ENCODE results near the gene HNF1B. TPM values are rescaled to one million over a fixed set of nuclear protein-coding genes. Genes with fewer than 3 reads are reported as not detected.

The HNF1B gene
- total and polyA plus RNA-seq, 10 of the 15 experiments (the other 5 are each of a cell fraction or from before 2014, with no cell fraction given): 0.51 to 12.7 (median 1.9) TPM

GRCh38 chr17:37743875-37744632 lies 805 bp downstream of the HNF1B start:
- Histone ChIP-seq H3K27ac (ENCODE audit: control insufficient read depth, insufficient read depth) (peak overlapping the region; percentile 11; the same call in 1 of the 2 replicates), H3K36me3 (ENCODE audit: control insufficient read depth in 2 of 2, insufficient read depth in 2 of 2, low read length in 1 of 2) (peaks cover 0 to 4% of the 10 kb centered on the region in 2 experiments; a peak in 2 of 4 replicates), H3K4me3 (peak overlapping the region; percentile 38; the same call in 1 of the 2 replicates), H3K9me3 (replicated peaks; ENCODE audit: control insufficient read depth, insufficient read depth, low read length) (no peaks in the 10 kb centered on the region), H3K4me1 (ENCODE audit: control insufficient read depth, insufficient read depth, low read length) (peaks cover 42% of the 10 kb centered on the region), H3K4me2 (ENCODE audit: control insufficient read depth, insufficient read depth) (peak overlapping the region; percentile 75), H3K79me2 (ENCODE audit: control insufficient read depth, insufficient read depth, low read length) (no peaks in the 10 kb centered on the region; the same call in none of the 2 replicates), H3K27me3 (replicated peaks in 1 of 2; ENCODE audit: control insufficient read depth in 2 of 2, insufficient read depth in 2 of 2, low read length in 1 of 2) (peaks cover 0 to 22% of the 10 kb centered on the region in 2 experiments; a peak in 2 of 4 replicates), H4K20me1 (ENCODE audit: control insufficient read depth, insufficient read depth) (no peaks in the 10 kb centered on the region), H3K9ac (ENCODE audit: control insufficient read depth, insufficient read depth, low read length) (peak overlapping the region; percentile 52), H2AFZ (ENCODE audit: control insufficient read depth, low read depth, low read length) (peak overlapping the region; percentile 59)
- WGBS (ENCODE audit: insufficient coverage, insufficient replicate concordance, low lambda C conversion rate, missing lambda C conversion rate): 5% methylated on average over 43 of the region's 61 CpGs
- CTCF ChIA-PET: interaction anchor here (1.0 to 5.1 kb wide), 3 partner anchors 21 to 48 kb away, joined by 3 to 58 read pairs (median 4); no protein-coding TSS in a partner anchor
- TF ChIP-seq JUND (IDR thresholded peaks at IDR 0.05; ENCODE audit: low read depth, low read length) (0 out of 2 replicates have a peak, but pooled peaks have one; percentile 19), ZBTB4 (CRISPR knock-in tag; IDR thresholded peaks at IDR 0.05) (no peak), SMARCA5 (IDR thresholded peaks at IDR 0.05) (peak; percentile 28; the same call in 1 of the 2 replicates), PKNOX1 (IDR thresholded peaks at IDR 0.05) (peak; percentile 82; the same call in 1 of the 2 replicates), EGR1 (IDR thresholded peaks at IDR 0.05; ENCODE audit: borderline replicate concordance in 1 of 2, low read depth in 2 of 2, low read length in 2 of 2) (no peak), IKZF1 (conservative IDR thresholded peaks at IDR 0.05) (peak; percentile 86; the same call in 1 of the 2 replicates), CTCF (IDR thresholded peaks at IDR 0.05 in 2 of 3, conservative IDR thresholded peaks at IDR 0.05 in 1 of 3; ENCODE audit: control insufficient read depth in 2 of 3, extremely low read depth in 1 of 3, insufficient read depth in 1 of 3, low read depth in 3 of 3, low read length in 3 of 3) (peak in 1 of 3 experiments; percentile 13; a peak in 1 of 6 replicates), SUZ12 (IDR thresholded peaks at IDR 0.05; ENCODE audit: unreplicated experiment) (peak; percentile 72), LARP7 (IDR thresholded peaks at IDR 0.05) (peak; percentile 52), PML (IDR thresholded peaks at IDR 0.05; ENCODE audit: low read length) (no peak), ZSCAN29 (IDR thresholded peaks at IDR 0.05) (0 out of 2 replicates have a peak, but pooled peaks have one; percentile 32), YY1 (IDR thresholded peaks at IDR 0.05; ENCODE audit: low read depth, low read length) (no peak), KDM1A (IDR thresholded peaks at IDR 0.05; ENCODE audit: borderline replicate concordance) (no peak), IKZF2 (IDR thresholded peaks at IDR 0.05) (peak; percentile 27 to 67; a peak in 2 of 4 replicates), DPF2 (IDR thresholded peaks at IDR 0.05) (peak; percentile 43; the same call in 1 of the 2 replicates), GATAD2B (conservative IDR thresholded peaks at IDR 0.05; ENCODE audit: low read depth) (peak; percentile 62), NR2F1 (conservative IDR thresholded peaks at IDR 0.05) (peak; percentile 53; the same call in 1 of the 2 replicates)
- in situ Hi-C loops (cut with MboI) (no loop called here), intact Hi-C loops (cut with micrococcal nuclease; ENCODE audit: unreplicated experiment) (loop anchor here (2.0 kb wide), 1 partner anchor 25 kb away; no protein-coding TSS in a partner anchor)
- BruUV-seq (replicated peaks): no TSS peak
- ATAC-seq (peak; percentile 39), FAIRE-seq (no peak), DNase-seq (ENCODE audit: low read depth, low spot score) (no peak)
- RAD21 ChIA-PET (ENCODE audit: unreplicated experiment): interaction anchor here (0.9 to 5.0 kb wide), 7 partner anchors 9 to 136 kb away, joined by 3 to 41 read pairs (median 4); no protein-coding TSS in a partner anchor
- POLR2A ChIA-PET: interaction anchor here (0.6 to 4.4 kb wide), 7 partner anchors 16 to 152 kb away, joined by 3 to 44 read pairs (median 3); no protein-coding TSS in a partner anchor
- SMC1A ChIA-PET (ENCODE audit: uncharacterized antibody, unreplicated experiment): interaction anchor here (0.5 to 8.5 kb wide), 4 partner anchors 26 to 815 kb away, joined by 4 to 167 read pairs (median 6); partner anchors contain the start of gene SYNRG
